Transverse colon (tissue), 3 donors: ENCODE results near the gene AQP12B.

Experiments
- EP300 ChIP-seq: sonication (generic); formaldehyde crosslinking; IDR thresholded peaks from one replicate; pipeline ENCODE4 v1.6.1; 2017; ENCODE audit warnings: antibody characterized with exemption, low read depth
- POLR2A ChIP-seq: fragments of 450-650 bp; IDR thresholded peaks from one replicate; pipeline ENCODE4 v1.6.1; 2016; ENCODE audit warnings: antibody characterized with exemption, mild to moderate bottlenecking, moderate library complexity
- TF ChIP-seq, protein P1 (sequence below), 5 experiments: fragments of 200-600 bp in 3 of 5; fragments of 450-650 bp in 2 of 5; sonication (generic) in 3 of 5; IDR thresholded peaks; 1 replicate in 2 of 5; 2 replicates in 3 of 5; pipeline ENCODE4 v1.5.1; 2016 to 2017; ENCODE audit warnings: antibody characterized with exemption in 5 of 5, inconsistent platforms in 3 of 5, mild to moderate bottlenecking in 2 of 5, moderate library complexity in 1 of 5

DNA sequence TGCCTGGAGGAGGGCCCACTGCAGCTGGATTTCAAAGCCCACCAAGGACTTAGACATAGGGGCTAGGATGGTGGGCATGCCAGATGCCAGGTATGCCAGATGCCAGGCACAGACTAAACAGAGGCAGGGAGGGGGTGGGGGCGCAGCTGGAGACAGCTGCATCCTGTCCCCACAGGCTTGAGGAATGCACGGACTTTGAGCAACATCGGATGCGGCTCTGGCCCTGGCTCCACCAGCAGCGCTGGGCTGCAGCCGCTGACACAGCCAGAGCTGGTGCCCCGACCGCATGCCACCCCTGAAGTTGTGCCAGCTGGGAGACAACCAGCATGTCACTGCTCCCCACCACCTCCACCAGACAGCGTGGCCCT, 48.5 kb upstream of the AQP12B start:
- TF ChIP-seq, protein P1, sequence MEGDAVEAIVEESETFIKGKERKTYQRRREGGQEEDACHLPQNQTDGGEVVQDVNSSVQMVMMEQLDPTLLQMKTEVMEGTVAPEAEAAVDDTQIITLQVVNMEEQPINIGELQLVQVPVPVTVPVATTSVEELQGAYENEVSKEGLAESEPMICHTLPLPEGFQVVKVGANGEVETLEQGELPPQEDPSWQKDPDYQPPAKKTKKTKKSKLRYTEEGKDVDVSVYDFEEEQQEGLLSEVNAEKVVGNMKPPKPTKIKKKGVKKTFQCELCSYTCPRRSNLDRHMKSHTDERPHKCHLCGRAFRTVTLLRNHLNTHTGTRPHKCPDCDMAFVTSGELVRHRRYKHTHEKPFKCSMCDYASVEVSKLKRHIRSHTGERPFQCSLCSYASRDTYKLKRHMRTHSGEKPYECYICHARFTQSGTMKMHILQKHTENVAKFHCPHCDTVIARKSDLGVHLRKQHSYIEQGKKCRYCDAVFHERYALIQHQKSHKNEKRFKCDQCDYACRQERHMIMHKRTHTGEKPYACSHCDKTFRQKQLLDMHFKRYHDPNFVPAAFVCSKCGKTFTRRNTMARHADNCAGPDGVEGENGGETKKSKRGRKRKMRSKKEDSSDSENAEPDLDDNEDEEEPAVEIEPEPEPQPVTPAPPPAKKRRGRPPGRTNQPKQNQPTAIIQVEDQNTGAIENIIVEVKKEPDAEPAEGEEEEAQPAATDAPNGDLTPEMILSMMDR (IDR thresholded peaks at IDR 0.05) = no peak
- TF ChIP-seq POLR2A = no peak
- no peak for TF ChIP-seq EP300
